Measurements from ENCODE around the gene HPSE.

The HPSE gene

DNA sequence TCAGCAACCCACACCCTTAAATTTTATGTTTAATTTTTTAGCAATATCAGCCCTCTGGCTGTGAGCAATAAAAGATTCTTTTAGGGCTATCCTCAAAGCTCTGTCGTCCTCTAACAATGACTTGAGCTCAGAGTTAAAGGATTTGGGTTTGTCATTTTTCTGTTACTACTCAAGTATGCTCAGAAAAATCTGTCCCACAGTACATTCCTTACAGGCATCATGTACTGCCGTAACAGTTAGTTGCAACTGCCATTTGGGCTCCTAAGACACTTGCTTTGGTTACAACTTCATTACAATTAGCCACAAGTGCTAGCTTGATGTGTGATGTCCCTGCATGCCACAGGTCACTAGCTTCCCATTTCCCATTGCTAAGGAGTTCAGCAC is 83.2 kb downstream of the HPSE start:
- FAIRE-seq: no peak
- no peak for DNase-seq (ENCODE audit: insufficient read length, low spot score)

DNA sequence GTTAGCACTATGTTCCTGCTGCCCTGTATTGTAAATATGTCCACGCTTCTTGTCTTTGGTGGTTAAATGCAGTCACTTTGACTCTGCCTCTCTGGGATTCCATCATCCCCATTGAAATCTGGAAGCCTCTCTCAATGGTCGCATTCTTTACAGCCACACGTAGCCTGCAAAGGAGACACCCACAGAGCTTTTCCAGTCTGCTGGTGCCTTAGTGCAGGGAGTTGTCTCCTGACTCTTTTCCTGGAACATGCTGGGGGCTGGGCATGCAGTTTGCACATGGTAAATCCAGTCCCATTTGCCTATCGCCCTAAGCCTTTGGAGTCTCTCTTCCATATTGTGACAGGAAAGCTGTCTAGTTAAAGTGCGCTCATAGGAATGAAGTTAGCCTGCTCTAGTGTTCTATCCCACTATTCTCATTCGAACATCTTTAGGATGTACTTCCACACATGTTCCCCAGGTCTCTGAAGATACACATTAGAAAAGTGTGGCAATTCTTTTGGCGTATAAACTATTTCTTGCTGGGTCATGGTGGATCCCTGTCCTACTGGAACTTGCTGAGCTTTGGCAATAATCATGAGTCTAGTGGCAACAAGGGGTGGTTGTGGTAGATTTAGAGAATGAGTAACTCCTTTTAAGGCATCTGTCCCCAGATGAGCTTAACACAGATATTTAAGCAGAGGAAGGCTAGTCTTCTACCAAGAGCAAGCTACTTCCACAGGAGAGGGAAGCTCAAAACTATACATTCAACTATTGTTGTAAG is 83.8 kb downstream of the HPSE start:
- FAIRE-seq (no peak), DNase-seq (ENCODE audit: insufficient read length, low spot score) (no peak)

GRCh38 chr4:83248486-83248885 is 86.2 kb downstream of the HPSE start:
- no peak for FAIRE-seq

DNA sequence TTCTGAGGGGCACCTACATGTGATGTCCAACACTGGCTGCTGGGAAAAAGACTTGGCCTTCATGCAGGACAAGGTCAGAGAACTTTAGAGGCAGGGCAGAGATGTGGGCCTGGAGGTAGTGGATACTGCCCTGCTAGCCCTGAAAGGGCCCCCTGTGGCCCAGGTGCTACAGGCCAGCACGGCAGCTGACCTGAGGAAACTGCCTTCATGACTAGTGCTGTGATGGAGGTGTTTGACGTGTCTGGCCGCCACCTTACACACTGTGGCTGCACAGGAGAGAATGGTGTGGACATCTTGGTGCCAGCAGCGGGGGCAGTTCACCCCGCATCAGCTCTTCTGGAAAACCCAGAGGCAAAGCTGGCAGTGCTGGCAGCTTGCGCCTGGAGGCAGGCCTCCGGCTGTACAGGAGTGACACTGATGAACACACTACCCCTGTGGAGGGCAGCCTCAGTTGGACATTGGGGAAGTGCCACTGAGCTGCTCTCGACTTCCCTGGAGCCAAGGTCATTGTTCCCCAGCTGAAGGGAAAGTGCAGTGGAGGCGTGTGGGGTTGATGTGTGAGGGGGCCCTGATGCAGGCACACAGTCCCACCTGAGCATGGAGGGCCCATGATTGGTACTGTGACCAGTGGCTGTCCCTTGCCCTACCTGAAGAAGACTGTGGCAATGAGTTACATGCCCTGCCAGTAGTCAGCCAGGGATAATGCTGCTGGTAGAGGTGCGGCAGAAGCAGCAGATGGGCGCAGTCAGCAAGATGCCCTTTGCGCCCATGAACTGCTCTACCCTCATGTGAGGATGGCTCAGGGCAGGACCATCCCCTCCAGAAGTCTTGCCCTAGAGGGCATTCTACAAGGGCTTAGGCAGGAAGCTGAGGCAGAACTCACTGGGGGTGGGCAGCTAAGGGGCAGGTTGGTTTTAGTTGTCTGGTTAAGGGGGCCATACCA is 87.0 kb downstream of the HPSE start:
- DNase-seq (ENCODE audit: insufficient read length, low spot score) (no peak), FAIRE-seq (no peak)

More at GRCh38 chr4:83248486-83248885, 86.2 kb downstream of the HPSE start:
- no peak for DNase-seq (ENCODE audit: insufficient read length, low spot score)

Data from HTR-8/SVneo (cell line).